ENCODE measurements around the gene CCDC177.

- TF ChIP-seq CTCF (IDR thresholded peaks at IDR 0.05; ENCODE audit: low read length) (no peak), EZH2 (IDR thresholded peaks at IDR 0.05; ENCODE audit: borderline replicate concordance, low read length) (no peak)
Measured at GRCh38 chr14:69561893-69562292, 12.8 kb downstream of the CCDC177 start.
